ENCODE measurements around the gene ACTG1.

The ACTG1 gene

DNA sequence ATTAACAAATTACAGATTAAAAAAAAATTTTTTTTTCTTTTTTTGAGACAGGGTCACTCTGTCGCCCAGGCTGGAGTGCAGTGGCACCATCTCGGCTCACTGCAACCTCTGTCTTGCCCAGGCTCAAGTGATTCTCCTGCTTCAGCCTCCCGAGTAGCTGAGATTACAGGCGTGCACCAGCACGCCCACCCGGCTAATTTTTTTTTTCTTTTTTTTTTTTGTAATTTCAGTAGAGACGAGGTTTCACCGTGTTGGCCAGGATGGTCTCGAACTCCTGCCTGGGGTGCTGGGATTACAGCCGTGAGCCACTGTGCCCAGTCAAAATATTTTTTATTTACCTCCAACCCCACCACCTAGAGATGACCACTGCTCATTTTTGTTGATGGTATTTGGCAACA, 25.5 kb downstream of the ACTG1 start:
- H3K4me3 ChIP-seq (ENCODE audit: low read depth, low read length): no peak overlapping the region
- DNase-seq (ENCODE audit: low read depth): no peak

DNA sequence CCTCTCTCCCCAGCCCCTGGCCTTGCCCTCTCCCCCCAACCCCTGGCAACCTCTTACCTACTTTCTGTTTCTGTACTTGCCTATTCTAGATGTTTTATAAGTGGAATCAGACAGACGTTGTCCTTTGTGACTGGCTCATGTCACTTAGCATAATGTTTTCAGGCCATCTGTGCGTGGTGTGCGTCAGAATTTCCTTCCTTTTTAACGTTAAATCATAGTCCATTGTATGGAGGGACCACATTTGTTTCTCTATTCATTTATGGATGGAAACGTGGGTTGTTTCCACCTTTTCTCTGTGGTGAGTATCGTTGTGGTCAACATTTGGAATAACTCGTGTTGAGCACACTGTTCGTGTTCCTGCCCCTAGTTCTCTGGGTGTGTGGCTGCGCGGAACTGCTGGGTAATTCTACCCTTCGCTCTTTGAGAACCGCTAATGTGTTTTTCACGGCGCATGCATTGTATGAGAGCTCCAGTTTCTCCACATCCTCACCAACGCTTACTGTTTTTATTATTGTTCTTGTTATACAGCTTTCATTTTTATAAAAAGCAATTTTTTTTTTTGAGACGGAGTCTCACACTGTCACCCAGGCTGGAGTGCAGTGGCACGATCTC, 26.3 kb downstream of the ACTG1 start:
- no peak overlapping the region for H3K4me3 ChIP-seq (ENCODE audit: low read depth, low read length)
- DNase-seq (ENCODE audit: low read depth): no peak

DNA sequence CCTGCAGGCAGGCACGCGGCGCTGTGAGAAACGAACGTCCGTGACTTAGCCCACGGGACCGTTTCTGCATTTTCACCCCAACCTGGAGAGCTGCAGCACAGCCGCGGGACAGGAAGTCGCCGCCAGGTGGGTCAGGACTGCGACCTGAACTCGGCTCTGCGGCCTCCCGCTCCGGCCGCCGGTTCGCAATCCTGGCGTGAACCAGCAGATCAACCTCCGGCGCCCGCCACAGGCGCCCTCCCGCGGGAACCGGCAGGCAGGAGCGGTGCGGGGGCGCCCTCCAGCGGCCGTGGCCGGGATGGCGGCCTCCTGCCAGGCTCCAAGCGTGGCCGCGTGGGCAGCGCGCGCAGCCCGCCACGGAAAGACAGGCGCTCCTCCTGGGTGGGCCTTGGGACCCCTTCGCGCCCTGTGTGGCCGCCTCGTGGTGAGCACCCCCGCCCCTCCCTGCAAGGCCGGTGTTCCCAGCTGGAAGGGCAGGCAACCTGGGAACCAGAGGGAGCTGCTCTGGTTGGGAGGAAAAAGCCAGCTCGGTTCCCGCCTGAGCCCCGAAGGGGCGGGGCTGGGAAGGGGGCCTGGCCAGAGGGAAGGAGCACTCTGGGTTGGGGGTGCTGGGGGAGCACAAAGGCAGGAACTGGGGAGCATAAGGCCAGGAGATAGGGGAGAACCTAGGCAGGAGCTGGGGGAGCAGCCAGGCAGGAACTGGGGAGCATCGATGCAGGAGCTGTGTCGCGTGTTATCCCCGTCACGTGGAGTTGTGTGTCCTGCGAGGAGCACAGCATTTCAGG, 28.2 kb downstream of the ACTG1 start:
- no peak for DNase-seq (ENCODE audit: low read depth)
- peak overlapping the region; percentile 46 for H3K4me3 ChIP-seq (ENCODE audit: low read depth, low read length)

DNA sequence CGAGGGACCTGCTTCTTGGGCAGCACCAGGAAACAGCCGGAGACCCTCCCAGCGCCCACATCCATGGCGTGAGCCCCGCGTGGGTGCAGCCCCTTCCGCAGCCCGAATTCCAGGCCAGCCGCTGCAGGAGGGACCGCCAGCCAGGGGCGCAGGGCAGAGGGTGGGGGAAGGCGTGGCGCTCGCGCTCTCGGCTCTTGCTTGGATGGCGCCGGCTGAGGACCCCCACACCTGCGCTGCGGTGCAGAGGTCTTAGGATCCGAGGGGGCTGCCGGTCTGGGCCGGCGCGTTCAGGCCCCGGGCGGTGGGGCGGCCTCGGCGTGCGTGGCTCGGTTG, 28.8 kb downstream of the ACTG1 start:
- no peak for DNase-seq (ENCODE audit: low read depth)

DNA sequence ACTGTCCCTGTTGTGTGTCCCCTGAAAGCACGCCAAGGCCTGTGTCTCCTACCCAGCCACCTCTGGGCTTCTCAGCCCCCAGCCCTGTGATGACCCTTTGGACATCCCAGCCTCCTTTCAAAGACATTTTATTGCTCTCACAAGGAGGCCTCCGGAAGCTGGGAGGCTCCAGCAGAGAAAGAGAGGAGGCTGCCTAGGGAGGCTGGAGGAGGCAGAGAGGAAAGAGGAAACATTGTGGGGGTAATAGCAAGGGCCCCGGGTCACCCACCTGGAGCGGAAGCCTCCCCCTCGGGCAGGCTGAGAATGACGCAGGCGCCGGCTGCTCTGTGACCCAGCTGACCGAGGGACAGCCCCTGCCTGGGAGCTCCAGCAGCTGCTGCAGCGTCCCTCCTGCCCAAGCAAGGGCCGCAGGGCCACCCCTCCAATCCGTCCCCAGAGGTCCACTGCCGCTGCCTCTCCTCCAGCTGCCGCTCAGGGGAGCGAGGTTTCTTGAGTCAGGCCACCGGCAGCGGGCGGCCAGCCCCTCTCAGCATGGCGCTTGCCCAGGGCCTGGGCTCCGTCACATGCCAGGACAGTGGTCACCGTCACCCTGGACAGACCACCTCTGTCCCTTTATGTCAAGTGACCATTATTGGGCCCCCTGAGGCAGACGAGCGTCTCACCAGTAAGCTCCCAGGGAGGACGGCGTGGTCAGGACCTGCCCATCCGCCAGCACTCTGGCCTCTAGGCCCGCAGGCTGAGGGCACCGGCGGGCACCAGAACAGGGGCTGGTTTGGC, 29.3 kb downstream of the ACTG1 start:
- DNase-seq (ENCODE audit: low read depth): no peak
- peak overlapping the region; percentile 34 for H3K4me3 ChIP-seq (ENCODE audit: low read depth, low read length)

More for the DNA sequence above, 28.8 kb downstream of the ACTG1 start:
- H3K4me3 ChIP-seq (ENCODE audit: low read depth, low read length): peak overlapping the region; percentile 34

DNA sequence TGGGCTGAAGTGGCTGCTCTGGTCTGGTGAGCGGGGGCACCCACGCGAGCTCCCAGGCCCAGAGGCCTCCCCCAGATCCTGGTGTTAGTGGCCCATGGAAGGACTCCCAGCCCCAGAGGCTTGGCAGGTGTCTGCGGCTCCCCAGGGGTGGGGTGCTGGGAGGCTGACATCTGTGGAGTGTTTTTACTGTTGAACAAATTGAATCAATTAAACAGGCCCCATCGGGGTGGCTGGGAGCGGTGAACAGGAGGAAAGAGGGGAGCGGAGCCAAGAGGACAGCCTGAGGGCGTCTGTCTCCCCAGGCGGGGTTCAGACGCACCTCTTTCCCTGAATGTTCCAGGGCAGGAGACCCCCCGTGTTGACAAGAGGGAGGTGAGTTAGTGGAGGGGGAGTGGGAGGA, 29.9 kb downstream of the ACTG1 start:
- H3K4me3 ChIP-seq (ENCODE audit: low read depth, low read length): no peak overlapping the region
- no peak for DNase-seq (ENCODE audit: low read depth)

DNA sequence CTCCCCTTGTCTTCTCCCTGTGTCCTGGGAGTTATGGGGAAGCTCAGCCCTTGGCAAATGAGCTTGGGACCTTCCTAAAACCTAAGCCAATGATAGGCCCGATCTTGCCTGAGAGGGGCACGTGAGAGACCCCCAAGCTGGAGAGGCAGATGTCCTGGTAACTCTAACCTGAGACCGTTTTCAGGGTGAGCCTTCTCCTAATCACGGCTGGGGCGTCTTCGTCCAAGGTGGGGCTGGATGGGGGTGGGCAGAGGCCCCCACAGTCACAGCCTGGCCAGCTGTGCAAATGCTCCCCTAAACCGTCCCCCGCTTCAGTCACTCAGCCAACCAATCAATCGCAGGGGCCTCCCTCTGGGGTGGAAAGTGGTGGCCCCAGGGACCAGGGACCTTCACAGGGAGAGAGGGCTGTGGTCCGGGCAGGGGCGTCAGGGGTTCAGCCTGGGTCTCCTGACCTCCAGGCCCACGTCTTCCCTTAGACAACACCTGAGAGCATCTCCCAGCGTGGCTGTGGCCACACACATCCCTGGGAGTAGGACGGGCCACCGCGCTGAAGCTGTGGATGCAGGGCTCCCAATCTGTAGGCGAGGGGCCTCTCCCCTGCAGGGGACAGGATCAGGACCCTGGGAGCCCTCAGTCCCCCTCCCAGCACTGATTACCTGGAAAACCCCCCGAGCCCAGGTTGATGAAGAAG, 30.6 kb downstream of the ACTG1 start:
- DNase-seq (ENCODE audit: low read depth): no peak
- H3K4me3 ChIP-seq (ENCODE audit: low read depth, low read length): peak overlapping the region; percentile 51

DNA sequence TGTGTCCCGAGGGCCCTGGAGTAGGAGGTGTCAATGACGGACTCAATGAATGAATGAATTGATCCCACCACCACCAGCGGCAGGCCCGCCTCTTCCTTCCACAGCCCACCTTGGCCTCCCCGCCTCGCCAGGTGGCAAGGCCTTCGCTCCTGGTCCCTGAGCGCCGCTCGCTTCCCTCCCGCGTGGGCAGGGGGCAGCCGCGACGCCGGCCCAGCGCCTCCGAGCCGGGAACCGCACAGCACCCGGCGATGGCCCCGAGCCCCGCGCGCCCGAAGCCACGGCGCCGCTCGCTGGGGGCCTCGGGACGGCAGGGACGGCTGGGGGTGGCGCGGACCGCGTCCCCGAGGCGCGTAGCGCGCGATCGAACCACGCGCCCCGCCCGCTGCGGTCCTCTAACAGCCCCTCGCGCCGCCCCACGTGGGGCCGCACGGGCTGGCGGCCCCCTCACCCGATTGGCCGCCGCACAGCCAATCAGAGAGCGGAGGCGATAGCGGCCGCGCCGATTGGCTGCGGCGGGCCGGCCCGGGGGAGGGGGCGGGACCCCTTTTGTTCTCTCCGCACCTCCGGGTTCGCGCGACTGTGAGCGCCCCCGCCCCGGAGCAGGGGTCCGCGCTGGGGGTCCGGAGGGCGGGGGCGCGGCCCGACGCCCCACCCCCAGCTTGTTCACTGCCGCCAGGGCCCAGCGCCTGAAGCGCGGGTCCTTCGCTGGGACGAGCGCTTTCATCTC, 31.4 kb downstream of the ACTG1 start:
- DNase-seq (ENCODE audit: low read depth): no peak
- H3K4me3 ChIP-seq (ENCODE audit: low read depth, low read length): peak overlapping the region; percentile 51

DNA sequence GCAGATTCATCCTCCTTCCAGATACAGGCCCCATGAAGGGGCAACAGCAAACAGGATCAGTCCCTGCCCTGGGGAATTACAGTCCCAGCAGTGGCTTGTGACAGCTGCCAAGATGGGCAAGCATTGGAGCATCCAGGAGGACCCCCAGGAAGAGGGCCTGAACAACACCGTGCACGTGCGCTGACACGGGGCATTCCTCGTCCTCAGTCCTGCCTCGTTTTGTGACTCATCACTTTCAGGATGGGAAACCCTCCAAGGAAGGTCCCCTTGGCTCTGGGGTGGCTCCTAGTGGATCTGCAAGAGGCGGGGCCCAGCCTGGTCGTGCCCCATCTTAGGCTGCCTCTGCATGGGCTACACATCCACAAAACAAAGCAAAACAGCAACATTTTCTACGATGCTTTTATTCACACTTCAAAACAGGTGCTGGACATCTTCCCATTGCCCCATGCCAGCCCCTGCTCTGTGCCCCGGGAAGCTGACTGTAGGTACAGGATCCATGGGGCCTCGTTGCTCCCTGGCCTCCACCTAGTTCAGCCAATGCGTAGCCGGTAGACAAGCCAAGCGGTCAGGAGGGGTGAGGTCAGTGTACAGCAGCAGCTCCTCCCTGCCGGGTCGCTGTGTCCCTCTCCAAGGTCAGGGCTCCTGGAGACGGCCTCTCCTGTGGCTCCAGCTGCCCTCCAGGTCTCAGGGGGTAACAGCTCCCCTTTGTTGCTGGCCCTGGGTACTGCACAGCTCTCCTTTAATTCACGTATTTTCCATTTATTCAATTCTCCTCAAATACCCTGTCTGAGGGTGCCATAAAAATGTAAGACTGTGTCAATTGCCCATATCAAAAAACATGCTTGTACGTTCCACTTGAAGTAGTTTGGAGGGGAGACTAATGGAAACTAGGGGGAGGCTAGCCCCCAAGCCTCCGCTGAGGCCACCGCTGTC, 32.2 kb downstream of the ACTG1 start:
- peak overlapping the region; percentile 51 for H3K4me3 ChIP-seq (ENCODE audit: low read depth, low read length)
- peak; percentile 41 for DNase-seq (ENCODE audit: low read depth)

DNA sequence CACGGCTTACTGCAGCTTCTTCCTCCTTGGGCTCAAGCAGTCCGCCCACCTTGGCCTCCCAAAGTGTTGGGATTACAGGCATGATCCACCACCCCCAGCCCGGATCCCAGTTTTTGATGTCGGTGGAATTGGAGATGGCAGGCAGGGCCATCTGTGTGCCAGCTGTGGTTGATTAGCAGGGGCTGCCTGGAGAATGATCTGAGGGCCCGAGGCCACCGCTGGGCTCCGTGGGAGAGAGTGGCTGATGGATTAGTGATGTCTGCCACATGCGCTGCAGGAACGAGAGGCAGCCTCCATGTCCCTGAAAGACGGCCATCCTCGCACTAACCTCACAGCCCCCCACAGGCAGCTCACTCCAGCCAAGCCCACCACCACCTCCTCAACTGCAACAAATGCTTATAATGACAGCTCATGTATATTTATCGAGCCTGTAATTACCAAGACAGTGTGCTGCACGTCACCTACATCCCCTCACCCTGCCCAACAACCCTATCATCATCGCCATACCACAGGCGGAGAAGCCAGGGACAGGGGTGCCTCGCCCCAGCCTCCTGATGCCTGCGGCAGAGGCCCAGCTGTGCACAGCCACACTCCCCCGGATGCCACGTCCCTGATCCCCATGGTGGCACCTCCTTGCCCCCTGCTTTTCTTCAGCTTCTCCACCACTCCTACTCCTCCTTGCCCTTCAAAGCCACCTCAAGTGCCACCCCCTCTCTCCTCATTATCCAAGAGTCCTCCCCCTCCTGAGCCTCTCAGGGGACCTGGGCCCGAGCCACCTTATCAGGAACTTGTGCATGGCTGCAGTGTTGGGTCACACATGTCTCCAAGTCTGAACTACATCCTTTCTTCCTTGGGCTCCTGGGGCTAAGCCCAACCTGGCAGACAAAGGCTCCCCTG, 33.2 kb downstream of the ACTG1 start:
- DNase-seq (ENCODE audit: low read depth): no peak
- no peak overlapping the region for H3K4me3 ChIP-seq (ENCODE audit: low read depth, low read length)

DNA sequence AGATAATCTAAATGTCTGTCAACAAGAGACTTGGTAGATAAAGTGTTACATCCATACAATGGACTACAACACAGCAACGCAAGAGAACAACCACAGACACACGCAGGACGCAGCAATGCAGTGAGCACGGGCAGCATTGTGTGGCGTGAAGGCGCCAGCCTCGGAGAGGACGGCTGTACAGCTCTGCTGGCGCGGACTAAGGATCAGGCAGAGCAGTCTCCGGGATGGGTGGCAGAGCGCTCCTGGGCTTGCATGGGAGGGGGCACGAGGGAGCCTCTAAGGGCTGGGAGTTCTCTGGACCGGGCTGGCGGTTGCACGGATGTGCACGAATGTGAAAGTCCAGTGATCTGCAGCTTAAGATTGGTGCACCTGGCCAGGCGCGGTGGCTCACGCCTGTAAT, 34.5 kb downstream of the ACTG1 start:
- H3K4me3 ChIP-seq (ENCODE audit: low read depth, low read length): no peak overlapping the region

DNA sequence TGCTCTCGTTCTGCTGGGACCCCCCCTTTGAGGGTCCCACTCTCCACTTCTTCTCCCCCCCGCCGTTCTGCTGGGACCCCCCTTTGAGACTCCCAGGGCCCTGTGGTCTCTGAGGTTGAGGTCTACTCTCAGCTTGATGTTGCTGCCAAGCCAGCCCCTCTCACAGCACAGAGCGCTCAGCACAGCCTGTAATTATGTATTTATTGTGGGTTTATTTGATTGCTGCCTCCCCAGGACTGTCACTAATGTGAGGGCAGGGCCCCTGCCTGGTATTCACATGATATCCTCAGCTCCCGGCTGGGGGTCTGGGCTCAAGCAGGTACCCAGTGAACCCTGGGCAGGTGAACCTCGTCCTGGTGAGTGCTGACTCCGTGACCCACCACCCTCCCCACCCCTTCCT, 35.4 kb downstream of the ACTG1 start:
- DNase-seq (ENCODE audit: low read depth): no peak
- H3K4me3 ChIP-seq (ENCODE audit: low read depth, low read length): no peak overlapping the region

More for the DNA sequence above, 34.5 kb downstream of the ACTG1 start:
- no peak for DNase-seq (ENCODE audit: low read depth)

DNA sequence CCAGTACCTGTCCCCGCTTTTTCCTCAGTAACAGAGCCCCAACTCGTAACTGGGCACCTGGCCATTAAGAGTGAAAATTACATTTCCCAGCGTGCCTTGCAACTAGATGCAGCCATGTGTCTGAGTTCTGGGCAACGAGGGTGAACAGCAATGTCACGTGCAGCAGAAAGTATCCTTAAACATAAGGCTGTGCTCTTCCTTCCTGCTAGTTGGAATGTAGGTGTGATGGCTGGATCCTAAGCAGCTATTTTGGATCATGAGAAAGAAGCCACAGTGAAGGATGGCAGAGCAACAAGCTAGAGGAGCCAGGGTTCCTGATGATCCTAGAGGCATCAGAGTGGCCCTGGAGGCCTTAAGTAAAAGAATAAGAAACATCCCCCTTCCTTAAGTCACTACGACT, 36.0 kb downstream of the ACTG1 start:
- no peak for DNase-seq (ENCODE audit: low read depth)
- H3K4me3 ChIP-seq (ENCODE audit: low read depth, low read length): no peak overlapping the region

DNA sequence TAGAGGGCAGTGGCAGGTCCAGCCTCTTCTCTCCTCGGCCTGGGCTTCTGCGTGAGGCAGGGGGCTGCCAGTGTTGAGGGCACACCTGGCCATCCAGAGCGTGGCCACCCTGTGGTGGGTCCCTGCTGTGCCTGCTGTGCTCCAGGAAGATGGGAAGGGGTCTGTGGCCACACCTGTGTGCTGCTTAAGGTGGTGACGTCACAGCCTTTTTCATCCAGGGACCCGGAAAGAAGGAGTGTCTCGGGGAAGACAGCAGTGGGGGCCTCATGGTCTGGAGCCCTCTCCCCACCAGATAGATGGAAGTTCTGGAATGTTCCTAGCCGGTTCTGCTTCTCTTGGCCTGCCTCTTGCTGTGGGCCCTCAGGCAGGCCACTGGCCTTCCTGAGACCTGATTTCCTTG, 36.5 kb downstream of the ACTG1 start:
- H3K4me3 ChIP-seq (ENCODE audit: low read depth, low read length): no peak overlapping the region
- DNase-seq (ENCODE audit: low read depth): no peak

DNA sequence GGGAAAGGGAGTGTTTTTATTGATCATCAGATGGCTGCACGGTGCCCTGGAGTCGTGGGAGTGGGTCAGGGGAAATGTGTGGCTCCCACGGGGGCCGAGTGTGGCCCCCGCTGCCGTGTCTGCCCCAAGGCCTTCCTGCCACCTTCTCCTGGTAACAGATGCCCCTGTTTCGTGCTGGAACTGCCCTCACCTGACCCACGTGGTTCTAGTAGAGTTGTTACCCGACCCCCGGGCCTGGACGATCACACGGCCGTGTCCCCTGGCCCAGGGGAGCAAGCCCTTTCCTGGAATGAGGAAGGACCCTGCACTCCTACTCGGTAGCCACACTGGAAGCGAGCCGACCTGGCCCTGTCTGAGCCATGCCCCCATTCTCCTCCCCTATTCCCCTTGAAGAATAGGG, 37.6 kb downstream of the ACTG1 start:
- DNase-seq (ENCODE audit: low read depth): no peak
- no peak overlapping the region for H3K4me3 ChIP-seq (ENCODE audit: low read depth, low read length)

DNA sequence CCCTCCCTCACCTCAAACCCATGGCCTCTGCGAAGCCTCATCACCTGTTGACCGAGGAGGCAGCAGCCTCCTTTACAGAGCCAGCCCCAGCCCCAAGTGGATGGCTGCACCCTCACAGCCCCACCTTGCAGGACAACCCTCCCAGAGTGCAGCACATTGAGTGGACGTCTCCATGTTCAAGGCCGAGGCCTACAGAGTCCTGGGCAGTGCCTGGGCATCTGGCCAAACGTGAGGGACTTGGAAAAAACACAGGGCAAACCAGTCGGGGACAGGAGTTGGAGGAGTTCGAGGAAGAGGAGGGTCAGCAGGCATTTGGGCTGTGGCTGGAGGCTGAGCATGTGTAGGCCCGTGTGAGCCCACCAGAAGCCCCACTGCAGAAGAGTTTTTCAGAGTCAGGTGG, 39.6 kb downstream of the ACTG1 start:
- H3K4me3 ChIP-seq (ENCODE audit: low read depth, low read length): no peak overlapping the region

DNA sequence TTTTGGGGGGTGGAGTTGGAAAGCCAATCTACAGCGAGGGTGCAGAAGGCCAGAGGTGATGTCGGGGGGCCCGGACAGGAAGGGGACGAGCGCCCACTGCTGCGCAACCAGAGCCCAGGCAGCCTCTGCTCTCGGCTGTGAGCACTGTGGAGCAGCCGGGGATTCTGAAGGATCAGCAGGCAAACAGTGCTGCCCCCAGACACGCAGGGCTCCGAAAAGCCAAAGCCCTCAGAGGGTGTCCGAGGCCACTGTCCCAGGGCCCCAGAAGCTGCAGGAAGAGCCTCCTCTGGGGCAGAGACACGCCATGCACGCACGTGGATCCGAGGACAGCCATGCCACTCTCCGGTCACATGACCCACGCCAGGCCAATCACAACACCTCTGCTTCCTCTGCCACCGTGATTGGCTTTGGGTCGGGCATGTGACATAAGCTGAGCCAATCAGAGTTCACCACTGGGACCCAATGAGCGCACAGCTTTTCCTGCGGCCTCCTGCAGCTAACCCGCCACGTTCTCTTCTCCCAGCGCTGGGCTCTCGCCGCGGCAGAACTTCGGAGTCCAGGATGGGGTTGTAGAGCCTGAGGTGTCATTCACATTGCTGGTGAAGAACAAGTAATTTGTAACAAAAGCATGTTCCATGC, 40.7 kb downstream of the ACTG1 start:
- H3K4me3 ChIP-seq (ENCODE audit: low read depth, low read length): peak overlapping the region; percentile 34
- DNase-seq (ENCODE audit: low read depth): peak; percentile 80

More for the DNA sequence above, 39.6 kb downstream of the ACTG1 start:
- no peak for DNase-seq (ENCODE audit: low read depth)
